ENCODE measurements around the gene TRIM17.

Gene TRIM17

GRCh38 chr1:228430243-228430642, 13.6 kb upstream of the TRIM17 start:
- no peak for TF ChIP-seq ZBTB7A (IDR thresholded peaks at IDR 0.05; ENCODE audit: low read depth)
- no peak for TF ChIP-seq TCF12 (IDR thresholded peaks at IDR 0.05; ENCODE audit: low read depth)
- TF ChIP-seq EGR1 (IDR thresholded peaks at IDR 0.05): no peak
- TF ChIP-seq NFIC (IDR thresholded peaks at IDR 0.05): no peak
- TF ChIP-seq USF1 (IDR thresholded peaks at IDR 0.05): no peak
- TF ChIP-seq TAF1 (IDR thresholded peaks at IDR 0.05; ENCODE audit: low read depth): no peak
- TF ChIP-seq EP300 (IDR thresholded peaks at IDR 0.05; ENCODE audit: borderline replicate concordance): no peak
- TF ChIP-seq CREB1 (IDR thresholded peaks at IDR 0.05; ENCODE audit: low read depth): no peak
- no peak for TF ChIP-seq TEAD4 (IDR thresholded peaks at IDR 0.05)
- no peak for TF ChIP-seq FOXM1 (IDR thresholded peaks at IDR 0.05; ENCODE audit: borderline replicate concordance, low read depth)
- no peak for TF ChIP-seq CEBPB (IDR thresholded peaks at IDR 0.05)
- no peak for TF ChIP-seq YY1 (IDR thresholded peaks at IDR 0.05; ENCODE audit: low read depth)
- TF ChIP-seq, protein P1, sequence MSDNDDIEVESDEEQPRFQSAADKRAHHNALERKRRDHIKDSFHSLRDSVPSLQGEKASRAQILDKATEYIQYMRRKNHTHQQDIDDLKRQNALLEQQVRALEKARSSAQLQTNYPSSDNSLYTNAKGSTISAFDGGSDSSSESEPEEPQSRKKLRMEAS (IDR thresholded peaks at IDR 0.05): no peak

DNA sequence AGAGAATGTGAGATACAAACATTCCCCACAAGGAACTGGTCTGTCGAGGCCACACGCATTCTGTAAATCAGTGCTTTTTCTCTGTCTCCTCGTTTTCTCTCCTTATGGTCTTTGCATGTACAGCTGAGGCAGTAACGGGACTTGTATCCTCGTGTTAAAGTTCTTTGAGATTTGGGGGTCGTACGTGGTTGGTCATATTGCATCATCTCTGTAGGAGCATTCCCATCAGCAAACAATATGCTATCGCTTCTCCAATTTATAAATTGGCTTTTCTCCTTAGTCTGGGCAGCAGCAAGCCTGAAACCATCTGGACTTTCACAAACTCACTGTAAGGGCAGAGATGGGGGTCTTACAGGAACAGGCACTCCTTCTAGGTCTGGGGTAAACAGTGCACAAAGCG, 13.0 kb upstream of the TRIM17 start:
- TF ChIP-seq, protein P1 (IDR thresholded peaks at IDR 0.05): no peak
- TF ChIP-seq CEBPB (IDR thresholded peaks at IDR 0.05): peak; percentile 25; the same call in 1 of the 2 replicates

DNA sequence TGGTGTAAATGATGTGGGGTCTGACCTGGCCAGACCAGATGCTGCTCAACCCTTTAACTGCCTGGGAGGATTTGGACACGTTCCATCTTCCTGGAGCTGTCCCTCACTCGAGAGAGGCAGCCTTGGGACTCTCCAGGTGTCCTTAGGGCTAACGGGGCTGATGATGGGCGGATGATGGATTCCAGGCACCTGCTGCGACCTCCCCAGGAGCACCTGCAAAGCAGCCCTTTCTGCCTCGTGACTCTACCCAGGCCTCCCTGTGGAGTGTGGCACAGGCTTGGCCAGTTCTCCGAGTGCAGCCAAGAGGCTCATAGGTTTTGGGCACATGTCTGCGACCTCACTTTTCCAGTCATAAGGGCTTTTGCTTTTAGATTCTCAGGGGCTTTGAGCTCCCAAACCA, 12.3 kb upstream of the TRIM17 start:
- TF ChIP-seq TAF1 (IDR thresholded peaks at IDR 0.05; ENCODE audit: low read depth) (no peak), TEAD4 (IDR thresholded peaks at IDR 0.05) (peak; percentile 54), EGR1 (IDR thresholded peaks at IDR 0.05) (no peak), USF1 (IDR thresholded peaks at IDR 0.05) (peak; percentile 68), NFIC (IDR thresholded peaks at IDR 0.05) (peak; percentile 88), CEBPB (IDR thresholded peaks at IDR 0.05) (no peak), ZBTB7A (IDR thresholded peaks at IDR 0.05; ENCODE audit: low read depth) (no peak), FOXM1 (IDR thresholded peaks at IDR 0.05; ENCODE audit: borderline replicate concordance, low read depth) (peak; percentile 28; the same call in 1 of the 2 replicates), EP300 (IDR thresholded peaks at IDR 0.05; ENCODE audit: borderline replicate concordance) (peak; percentile 63; the same call in 1 of the 2 replicates), TCF12 (IDR thresholded peaks at IDR 0.05; ENCODE audit: low read depth) (peak; percentile 92), YY1 (IDR thresholded peaks at IDR 0.05; ENCODE audit: low read depth) (peak; percentile 49; the same call in 1 of the 2 replicates), CREB1 (IDR thresholded peaks at IDR 0.05; ENCODE audit: low read depth) (no peak), RAD21 (IDR thresholded peaks at IDR 0.05; ENCODE audit: low read depth) (no peak)
- TF ChIP-seq, protein P1 (IDR thresholded peaks at IDR 0.05): peak; percentile 65
- TF ChIP-seq, protein P2, sequence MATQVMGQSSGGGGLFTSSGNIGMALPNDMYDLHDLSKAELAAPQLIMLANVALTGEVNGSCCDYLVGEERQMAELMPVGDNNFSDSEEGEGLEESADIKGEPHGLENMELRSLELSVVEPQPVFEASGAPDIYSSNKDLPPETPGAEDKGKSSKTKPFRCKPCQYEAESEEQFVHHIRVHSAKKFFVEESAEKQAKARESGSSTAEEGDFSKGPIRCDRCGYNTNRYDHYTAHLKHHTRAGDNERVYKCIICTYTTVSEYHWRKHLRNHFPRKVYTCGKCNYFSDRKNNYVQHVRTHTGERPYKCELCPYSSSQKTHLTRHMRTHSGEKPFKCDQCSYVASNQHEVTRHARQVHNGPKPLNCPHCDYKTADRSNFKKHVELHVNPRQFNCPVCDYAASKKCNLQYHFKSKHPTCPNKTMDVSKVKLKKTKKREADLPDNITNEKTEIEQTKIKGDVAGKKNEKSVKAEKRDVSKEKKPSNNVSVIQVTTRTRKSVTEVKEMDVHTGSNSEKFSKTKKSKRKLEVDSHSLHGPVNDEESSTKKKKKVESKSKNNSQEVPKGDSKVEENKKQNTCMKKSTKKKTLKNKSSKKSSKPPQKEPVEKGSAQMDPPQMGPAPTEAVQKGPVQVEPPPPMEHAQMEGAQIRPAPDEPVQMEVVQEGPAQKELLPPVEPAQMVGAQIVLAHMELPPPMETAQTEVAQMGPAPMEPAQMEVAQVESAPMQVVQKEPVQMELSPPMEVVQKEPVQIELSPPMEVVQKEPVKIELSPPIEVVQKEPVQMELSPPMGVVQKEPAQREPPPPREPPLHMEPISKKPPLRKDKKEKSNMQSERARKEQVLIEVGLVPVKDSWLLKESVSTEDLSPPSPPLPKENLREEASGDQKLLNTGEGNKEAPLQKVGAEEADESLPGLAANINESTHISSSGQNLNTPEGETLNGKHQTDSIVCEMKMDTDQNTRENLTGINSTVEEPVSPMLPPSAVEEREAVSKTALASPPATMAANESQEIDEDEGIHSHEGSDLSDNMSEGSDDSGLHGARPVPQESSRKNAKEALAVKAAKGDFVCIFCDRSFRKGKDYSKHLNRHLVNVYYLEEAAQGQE (IDR thresholded peaks at IDR 0.05; ENCODE audit: low read depth): no peak

DNA sequence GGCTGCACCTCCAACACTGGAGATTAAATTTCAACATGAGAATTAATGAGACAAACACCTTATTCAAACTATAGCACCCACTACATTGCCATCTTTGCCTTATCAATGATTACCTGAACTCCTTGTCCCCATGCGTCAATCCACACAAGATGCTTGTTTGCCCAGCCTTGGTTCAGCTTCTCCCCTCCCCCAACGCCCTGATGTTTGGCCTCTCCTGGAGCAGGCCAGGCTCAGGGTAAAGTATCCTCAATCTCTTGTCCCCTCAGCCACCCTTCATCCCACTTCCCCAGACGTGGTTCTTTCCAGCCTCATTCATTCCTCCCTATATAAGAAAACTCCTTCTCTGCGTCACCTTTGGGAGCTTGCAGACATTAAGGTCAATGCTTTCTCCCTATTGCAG, 11.8 kb upstream of the TRIM17 start:
- TF ChIP-seq, protein P1 (IDR thresholded peaks at IDR 0.05): no peak
- no peak for TF ChIP-seq ZBTB7A (IDR thresholded peaks at IDR 0.05; ENCODE audit: low read depth)
- no peak for TF ChIP-seq YY1 (IDR thresholded peaks at IDR 0.05; ENCODE audit: low read depth)
- no peak for TF ChIP-seq NFIC (IDR thresholded peaks at IDR 0.05)
- TF ChIP-seq RAD21 (IDR thresholded peaks at IDR 0.05; ENCODE audit: low read depth): no peak
- no peak for TF ChIP-seq CREB1 (IDR thresholded peaks at IDR 0.05; ENCODE audit: low read depth)
- no peak for TF ChIP-seq FOXM1 (IDR thresholded peaks at IDR 0.05; ENCODE audit: borderline replicate concordance, low read depth)
- no peak for TF ChIP-seq EGR1 (IDR thresholded peaks at IDR 0.05)
- TF ChIP-seq TAF1 (IDR thresholded peaks at IDR 0.05; ENCODE audit: low read depth): no peak
- TF ChIP-seq TEAD4 (IDR thresholded peaks at IDR 0.05): no peak
- TF ChIP-seq, protein P2 (IDR thresholded peaks at IDR 0.05; ENCODE audit: low read depth): no peak
- no peak for TF ChIP-seq USF1 (IDR thresholded peaks at IDR 0.05)
- no peak for TF ChIP-seq CEBPB (IDR thresholded peaks at IDR 0.05)
- TF ChIP-seq EP300 (IDR thresholded peaks at IDR 0.05; ENCODE audit: borderline replicate concordance): no peak

DNA sequence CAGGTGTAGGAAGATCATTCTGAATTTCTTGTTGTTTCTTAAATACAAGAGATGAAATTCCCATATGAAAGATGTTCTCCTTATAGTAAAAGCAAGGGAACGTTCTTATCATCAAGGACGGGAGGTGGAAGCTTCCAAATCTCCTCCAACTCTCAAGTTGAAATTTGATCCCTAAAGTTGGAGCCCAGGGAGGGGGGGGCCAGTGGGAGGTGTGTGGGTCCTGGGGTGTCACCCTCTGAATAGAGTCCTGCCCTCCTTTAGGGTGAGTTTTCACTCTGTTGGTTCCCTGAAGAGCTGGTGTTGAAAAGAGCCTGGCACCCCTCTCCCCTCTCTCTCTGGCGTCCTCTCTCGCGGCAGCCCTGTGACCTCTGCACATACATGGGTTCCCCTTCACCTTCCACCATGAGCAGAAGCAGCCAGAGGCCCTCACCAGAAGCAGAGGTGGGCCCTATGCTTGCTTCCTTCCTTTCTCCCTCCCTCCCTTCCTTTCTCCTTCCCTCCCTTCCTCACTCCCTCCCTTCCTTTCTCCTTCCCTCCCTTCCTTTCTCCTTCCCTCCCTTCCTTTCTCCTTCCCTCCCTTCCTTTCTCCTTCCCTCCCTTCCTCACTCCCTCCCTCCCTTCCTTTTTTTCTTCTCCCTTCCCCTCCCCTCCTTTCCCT, 10.0 kb upstream of the TRIM17 start:
- TF ChIP-seq FOXM1 (IDR thresholded peaks at IDR 0.05; ENCODE audit: borderline replicate concordance, low read depth) (no peak), EGR1 (IDR thresholded peaks at IDR 0.05) (no peak), TAF1 (IDR thresholded peaks at IDR 0.05; ENCODE audit: low read depth) (no peak), USF1 (IDR thresholded peaks at IDR 0.05) (no peak), EP300 (IDR thresholded peaks at IDR 0.05; ENCODE audit: borderline replicate concordance) (no peak), RAD21 (IDR thresholded peaks at IDR 0.05; ENCODE audit: low read depth) (no peak)
